H1 (cell line): ENCODE data around the gene KIZ. TPM values are rescaled to one million over a fixed set of nuclear protein-coding genes. Genes with fewer than 3 reads are reported as not detected.

ENCODE experiments used
- CTCF ChIA-PET: fragments of 300-600 bp; sonication (Branson Sonifier 250); formaldehyde crosslinking; loops from one replicate; lab custom pipeline; 2021; ENCODE audit not compliant: partially characterized antibody; lab: Charles Lee
- POLR2A ChIA-PET: fragments of 300-600 bp; sonication (Branson Sonifier 250); formaldehyde crosslinking; loops from one replicate; lab custom pipeline; 2021; ENCODE audit warnings: inconsistent platforms; ENCODE audit not compliant: partially characterized antibody; lab: Charles Lee
- DNase-seq, 2 experiments: peaks; one replicate each; pipeline versions ENCODE4 v3.0.0 to v3.0.0-alpha.2; 2010 to 2022; ENCODE audit warnings: low spot score in 2 of 2, low read depth in 1 of 2, mixed read lengths in 1 of 2
- FAIRE-seq: peaks from 2 replicates; lab custom pipeline; 2011; peaks lifted over from hg19 to GRCh38; lab: Jason Lieb, UNC
- H2AFZ ChIP-seq: 2 replicates; pipeline ENCODE4 v1.8.1; 2012; ENCODE audit warnings: low read length, inconsistent platforms
- H2AK5ac ChIP-seq: 2 replicates; pipeline ENCODE4 v1.6.1; 2013; ENCODE audit warnings: low read depth, low read length
- H2BK120ac ChIP-seq: replicated peaks from 2 replicates; pipeline ENCODE3; 2013; ENCODE audit warnings: low read depth, low read length, inconsistent platforms
- H2BK12ac ChIP-seq: 2 replicates; pipeline ENCODE4 v1.6.1; 2013; ENCODE audit warnings: low read depth, low read length
- H2BK15ac ChIP-seq: 2 replicates; pipeline ENCODE4 v1.6.1; 2013; ENCODE audit warnings: low read length
- H2BK20ac ChIP-seq: 2 replicates; pipeline ENCODE4 v1.6.1; 2013; ENCODE audit warnings: low read length
- H2BK5ac ChIP-seq: 2 replicates; pipeline ENCODE4 v1.6.1; 2013; ENCODE audit warnings: low read depth, low read length
- H3K14ac ChIP-seq: 2 replicates; pipeline ENCODE4 v1.6.1; 2013; ENCODE audit warnings: inconsistent platforms; ENCODE audit not compliant: insufficient read length
- H3K18ac ChIP-seq: 2 replicates; pipeline ENCODE4 v1.6.1; 2013; ENCODE audit warnings: low read length; ENCODE audit errors: extremely low read depth
- H3K23ac ChIP-seq: 2 replicates; pipeline ENCODE4 v1.6.1; 2013; ENCODE audit warnings: inconsistent platforms; ENCODE audit not compliant: insufficient read length
- H3K23me2 ChIP-seq: 2 replicates; pipeline ENCODE4 v1.6.1; 2013; ENCODE audit warnings: low read depth, low read length
- H3K27ac ChIP-seq: 2 replicates; pipeline ENCODE4 v1.6.1; 2011; ENCODE audit warnings: low read depth, low read length, inconsistent platforms
- H3K27me3 ChIP-seq, 4 experiments: replicated peaks in 1 of 4; 1 replicate in 1 of 4; 2 replicates in 3 of 4; pipeline versions ENCODE4 v1.6.1 to v1.8.1; 2011 to 2013; ENCODE audit warnings: low read length in 3 of 4, mild to moderate bottlenecking in 3 of 4, inconsistent platforms in 2 of 4, mixed read lengths in 2 of 4, moderate library complexity in 1 of 4; ENCODE audit not compliant: control insufficient read depth in 3 of 4, insufficient read depth in 3 of 4; ENCODE audit errors: extremely low read depth in 1 of 4
- H3K36me3 ChIP-seq, 4 experiments: 2 replicates each; pipeline versions ENCODE4 v1.6.1 to v1.8.1; 2011 to 2013; ENCODE audit warnings: mild to moderate bottlenecking in 4 of 4, low read length in 3 of 4, moderate library complexity in 2 of 4, control low read depth in 1 of 4, inconsistent platforms in 1 of 4; ENCODE audit not compliant: insufficient read depth in 4 of 4, control insufficient read depth in 2 of 4
- H3K4ac ChIP-seq: replicated peaks from 2 replicates; pipeline ENCODE3; 2013; ENCODE audit warnings: low read length, low read depth, mixed read lengths, inconsistent platforms; ENCODE audit not compliant: insufficient read length
- H3K4me1 ChIP-seq, 4 experiments: replicated peaks in 1 of 4; 1 replicate in 1 of 4; 2 replicates in 3 of 4; pipeline versions ENCODE4 v1.6.1 to v1.8.1; 2011 to 2013; ENCODE audit warnings: low read length in 3 of 4, inconsistent platforms in 2 of 4, mixed read lengths in 1 of 4; ENCODE audit not compliant: insufficient read depth in 4 of 4, control insufficient read depth in 3 of 4
- H3K4me2 ChIP-seq, 2 experiments: 2 replicates each; pipeline versions ENCODE4 v1.6.1 to v1.8.1; 2011 to 2013; ENCODE audit warnings: low read depth in 2 of 2, low read length in 2 of 2, control low read depth in 1 of 2, inconsistent platforms in 1 of 2, mild to moderate bottlenecking in 1 of 2; ENCODE audit not compliant: insufficient read depth in 1 of 2
- H3K4me3 ChIP-seq, 4 experiments: fragments of 200-600, 300-600 bp in 1 of 4; sonication (generic), shearing (Covaris generic), sonication (Bioruptor Twin) in 1 of 4; 2 replicates each; pipeline versions ENCODE4 v1.5.1 to v1.8.1; 2011 to 2016; ENCODE audit warnings: low read length in 4 of 4, low read depth in 3 of 4, control low read depth in 2 of 4, inconsistent platforms in 2 of 4, mild to moderate bottlenecking in 2 of 4, mixed read lengths in 1 of 4, moderate library complexity in 1 of 4; ENCODE audit not compliant: insufficient read depth in 2 of 4; ENCODE audit errors: extremely low read depth in 1 of 4
- H3K56ac ChIP-seq: replicated peaks from 2 replicates; pipeline ENCODE3; 2013; ENCODE audit warnings: low read depth, mild to moderate bottlenecking, mixed read lengths, low read length, inconsistent platforms; ENCODE audit not compliant: insufficient read length
- H3K79me1 ChIP-seq: 2 replicates; pipeline ENCODE4 v1.6.1; 2013; ENCODE audit warnings: low read depth, low read length, control low read depth
- H3K79me2 ChIP-seq, 2 experiments: 2 replicates each; pipeline versions ENCODE4 v1.6.1 to v1.8.1; 2012 to 2013; ENCODE audit warnings: low read length in 2 of 2, mild to moderate bottlenecking in 2 of 2, inconsistent platforms in 1 of 2; ENCODE audit not compliant: insufficient read depth in 2 of 2, control insufficient read depth in 1 of 2
- H3K9ac ChIP-seq, 4 experiments: replicated peaks in 1 of 4; 1 replicate in 1 of 4; 2 replicates in 3 of 4; pipeline versions ENCODE4 v1.6.1 to v1.8.1; 2011 to 2013; ENCODE audit warnings: low read depth in 3 of 4, low read length in 3 of 4, control low read depth in 2 of 4, mild to moderate bottlenecking in 2 of 4, moderate library complexity in 2 of 4, inconsistent platforms in 1 of 4; ENCODE audit errors: extremely low read depth in 1 of 4
- H3K9me3 ChIP-seq, 2 experiments: 2 replicates each; pipeline versions ENCODE4 v1.6.1 to v1.8.1; 2012 to 2013; ENCODE audit warnings: mild to moderate bottlenecking in 2 of 2, moderate library complexity in 2 of 2, control low read depth in 1 of 2, inconsistent platforms in 1 of 2, low read depth in 1 of 2, low read length in 1 of 2, mixed read lengths in 1 of 2; ENCODE audit not compliant: insufficient read depth in 2 of 2
- H4K20me1 ChIP-seq, 2 experiments: replicated peaks in 1 of 2; 2 replicates each; pipeline versions ENCODE3 to v1.8.1; 2011 to 2013; ENCODE audit warnings: inconsistent platforms in 2 of 2, low read length in 2 of 2, mild to moderate bottlenecking in 1 of 2; ENCODE audit not compliant: insufficient read depth in 2 of 2, control insufficient read depth in 1 of 2
- H4K5ac ChIP-seq: 2 replicates; pipeline ENCODE4 v1.6.1; 2013; ENCODE audit warnings: low read length, low read depth, mixed read lengths, inconsistent platforms; ENCODE audit not compliant: insufficient read length
- H4K8ac ChIP-seq: 2 replicates; pipeline ENCODE4 v1.8.0; 2013; ENCODE audit warnings: mild to moderate bottlenecking, moderate library complexity, low read length, inconsistent platforms; ENCODE audit not compliant: insufficient read depth; ENCODE audit errors: extremely low read depth
- H4K91ac ChIP-seq: replicated peaks from 2 replicates; pipeline ENCODE3; 2013; ENCODE audit warnings: low read length, mixed read lengths, inconsistent platforms; ENCODE audit not compliant: insufficient read length
- PHF8 ChIP-seq: fragments of 200-600 bp; sonication (generic); conservative IDR thresholded peaks from 2 replicates; pipeline ENCODE4 v1.7.1; 2012; ENCODE audit warnings: low read depth, mild to moderate bottlenecking, inconsistent platforms, low read length, moderate library complexity
- RNF2 ChIP-seq: fragments of 200-900, 300-1000 bp; sonication (generic); IDR thresholded peaks from 2 replicates; pipeline ENCODE4 v1.7.1; 2016; ENCODE audit warnings: borderline replicate concordance, low read depth, mild to moderate bottlenecking, antibody characterized with exemption, low read length; ENCODE audit not compliant: poor library complexity, severe bottlenecking; ENCODE audit errors: missing control alignments
- RXRA ChIP-seq: IDR thresholded peaks from 2 replicates; pipeline ENCODE4 v1.6.1; 2011; ENCODE audit warnings: low read depth, mild to moderate bottlenecking, low read length, moderate library complexity; ENCODE audit not compliant: insufficient read depth
- SP4 ChIP-seq: IDR thresholded peaks from 2 replicates; pipeline ENCODE4 v1.6.1; 2012; ENCODE audit warnings: low read length, inconsistent platforms
- WGBS, 2 experiments: shearing (Covaris generic) in 1 of 2; methylation state at CpG; one replicate each; pipeline versions ENCODE4 v1.1.6 to v1.1.7; 2013 to 2015; ENCODE audit warnings: low lambda C conversion rate in 2 of 2, mixed read lengths in 2 of 2, inconsistent platforms in 1 of 2, low coverage in 1 of 2, missing lambda C conversion rate in 1 of 2; ENCODE audit not compliant: insufficient replicate concordance in 2 of 2, insufficient coverage in 1 of 2, insufficient read length in 1 of 2; ENCODE audit errors: extremely low coverage in 1 of 2, missing lambda C conversion rate in 1 of 2; 5-methylcytosine and 5-hydroxymethylcytosine counted together
- polyA plus RNA-seq, 7 experiments: library from polyadenylated mRNA; depleted of rRNA in 3 of 7; stranded (reverse) in 5 of 7; unstranded in 2 of 7; fragments of >200 nt in 5 of 7; fragments of 200-250 nt in 2 of 7; gene quantifications; 1 replicate in 5 of 7; 2 replicates in 1 of 7; 4 replicates in 1 of 7; pipeline versions ENCODE4 v1.2.1 to v1.2.3, GENCODE V29; 2011 to 2013; ENCODE audit warnings: missing spikeins in 2 of 7, mixed read lengths in 2 of 7
- total RNA-seq: library from RNA; stranded (reverse); fragmentation: NEBNext Ultra II Directional; extraction: Animal tissue kit (Norgen Biotek cat#: 25700); gene quantifications from 2 replicates; pipeline ENCODE4 v1.2.1, GENCODE V29; 2021
- TF ChIP-seq, protein P1 (sequence below): IDR thresholded peaks from 2 replicates; pipeline ENCODE4 v1.6.1; 2012; ENCODE audit warnings: inconsistent platforms

KIZ gene
- total and polyA plus RNA-seq, 2 of the 8 experiments (the other 6 are each of a cell fraction or from before 2014, with no cell fraction given), result 13.0 to 51.7 TPM

DNA sequence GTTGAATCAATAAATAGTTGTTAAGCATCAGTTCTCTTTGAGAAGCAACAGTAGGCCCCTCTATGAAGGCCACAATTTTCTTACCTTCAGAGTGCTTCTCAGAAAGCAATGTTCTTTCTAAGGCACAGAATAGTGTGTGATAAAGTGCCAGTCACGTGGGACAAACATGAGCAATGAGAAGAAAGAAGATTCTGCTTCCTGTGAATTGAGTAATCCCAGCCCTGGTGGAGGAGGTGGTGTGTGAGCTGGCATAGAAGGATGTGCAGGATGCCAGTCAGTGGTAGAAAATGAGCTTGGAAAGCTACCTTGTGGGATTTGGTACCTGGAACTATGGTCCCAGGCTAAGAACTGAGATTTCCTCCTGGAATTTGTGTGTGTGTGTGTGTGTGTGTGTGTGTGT is 21.7 kb downstream of the KIZ start:
- no peaks in the 10 kb centered on the region for H3K27me3 ChIP-seq
- POLR2A ChIA-PET, result interaction anchor here (1.5 kb wide), 1 partner anchor 42 kb away, joined by 3 read pairs; no protein-coding TSS in a partner anchor
- H2BK120ac ChIP-seq, result no peak overlapping the region
- H4K20me1 ChIP-seq, result no peaks in the 10 kb centered on the region
- H2BK12ac ChIP-seq, result no peak overlapping the region
- H4K8ac ChIP-seq, result no peak overlapping the region
- H2BK15ac ChIP-seq, result no peak overlapping the region
- H3K23ac ChIP-seq, result no peak overlapping the region
- no peak overlapping the region for H2AK5ac ChIP-seq
- no peak overlapping the region for H3K14ac ChIP-seq
- H3K4me3 ChIP-seq, result no peak overlapping the region
- H3K9ac ChIP-seq, result no peak overlapping the region
- CTCF ChIA-PET, result interaction anchor here (0.6 to 1.3 kb wide), 3 partner anchors 17 to 690 kb away, joined by 3 to 4 read pairs (median 3); no protein-coding TSS in a partner anchor
- H2AFZ ChIP-seq, result no peak overlapping the region
- no peak overlapping the region for H4K5ac ChIP-seq
- no peaks in the 10 kb centered on the region; a peak in 1 of 8 replicates for H3K36me3 ChIP-seq
- WGBS, 2 experiments, result 93% methylated on average over 1 of the region's 1 CpG; no CpG with 5 or more reads in 1 of the 2 experiments
- DNase-seq (no peak), FAIRE-seq (no peak)
- H2BK5ac ChIP-seq, result no peak overlapping the region
- H4K91ac ChIP-seq, result no peak overlapping the region
- H3K4ac ChIP-seq, result no peak overlapping the region
- H3K27ac ChIP-seq, result no peak overlapping the region
- no peaks in the 10 kb centered on the region; the same call in 1 of the 2 replicates for H3K23me2 ChIP-seq
- no peaks in the 10 kb centered on the region for H3K79me2 ChIP-seq
- no peaks in the 10 kb centered on the region for H3K79me1 ChIP-seq
- TF ChIP-seq RNF2 (no peak), SP4 (no peak), PHF8 (no peak), RXRA (no peak)
- TF ChIP-seq, protein P1, sequence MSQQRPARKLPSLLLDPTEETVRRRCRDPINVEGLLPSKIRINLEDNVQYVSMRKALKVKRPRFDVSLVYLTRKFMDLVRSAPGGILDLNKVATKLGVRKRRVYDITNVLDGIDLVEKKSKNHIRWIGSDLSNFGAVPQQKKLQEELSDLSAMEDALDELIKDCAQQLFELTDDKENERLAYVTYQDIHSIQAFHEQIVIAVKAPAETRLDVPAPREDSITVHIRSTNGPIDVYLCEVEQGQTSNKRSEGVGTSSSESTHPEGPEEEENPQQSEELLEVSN, result no peak
- TF ChIP-seq, all 59 proteins: peak for 0
- Histone ChIP-seq H3K9me3 (no peaks in the 10 kb centered on the region), H3K4me1 (no peaks in the 10 kb centered on the region), H3K56ac (no peak overlapping the region), H3K18ac (no peak overlapping the region), H3K4me2 (no peak overlapping the region), H2BK20ac (no peak overlapping the region)
